NCI-H1417 treated with DMSO at 0.1 percent for 48 hours (cell line): ENCODE data around the gene AQP9.
"Not testable (repeated sequence)": the region's sequence is repeated elsewhere in the genome, so short reads cannot be mapped to it uniquely, and the experiment has no call there.

ENCODE experiments used
- DNase-seq: peaks from one replicate; lab custom pipeline; 2025; lab: John Stamatoyannopoulos, UW

Gene AQP9

DNA sequence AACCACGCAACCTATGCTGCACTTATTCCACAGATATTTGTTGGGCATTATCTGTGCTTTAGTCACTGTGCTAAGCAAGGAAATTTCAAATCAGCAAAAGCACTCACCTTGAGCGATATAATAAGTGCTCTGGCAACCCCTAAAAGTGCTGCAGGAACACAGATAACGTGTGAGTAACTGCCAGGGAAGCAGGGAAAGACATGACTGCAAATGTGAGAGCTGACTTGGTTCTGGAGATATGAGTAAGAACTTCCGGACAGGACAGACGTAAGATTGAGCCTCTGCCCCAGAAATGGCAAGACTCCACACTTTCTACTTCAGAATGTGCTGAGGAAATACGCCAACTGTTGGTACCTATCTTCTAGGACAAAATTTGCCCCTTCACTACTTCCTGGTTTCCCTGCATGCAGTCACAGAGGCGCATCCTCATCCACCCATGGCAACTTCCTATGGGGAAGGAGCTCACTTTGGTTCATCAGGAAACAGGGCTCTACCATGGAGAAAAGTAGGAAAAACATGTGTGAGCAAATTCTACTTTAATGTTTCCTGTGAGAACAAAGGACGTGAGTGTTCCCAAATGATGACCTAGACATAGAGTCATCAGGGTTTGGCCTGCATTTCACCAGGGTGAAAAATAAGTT is 41.7 kb downstream of the AQP9 start:
- DNase-seq = no peak

DNA sequence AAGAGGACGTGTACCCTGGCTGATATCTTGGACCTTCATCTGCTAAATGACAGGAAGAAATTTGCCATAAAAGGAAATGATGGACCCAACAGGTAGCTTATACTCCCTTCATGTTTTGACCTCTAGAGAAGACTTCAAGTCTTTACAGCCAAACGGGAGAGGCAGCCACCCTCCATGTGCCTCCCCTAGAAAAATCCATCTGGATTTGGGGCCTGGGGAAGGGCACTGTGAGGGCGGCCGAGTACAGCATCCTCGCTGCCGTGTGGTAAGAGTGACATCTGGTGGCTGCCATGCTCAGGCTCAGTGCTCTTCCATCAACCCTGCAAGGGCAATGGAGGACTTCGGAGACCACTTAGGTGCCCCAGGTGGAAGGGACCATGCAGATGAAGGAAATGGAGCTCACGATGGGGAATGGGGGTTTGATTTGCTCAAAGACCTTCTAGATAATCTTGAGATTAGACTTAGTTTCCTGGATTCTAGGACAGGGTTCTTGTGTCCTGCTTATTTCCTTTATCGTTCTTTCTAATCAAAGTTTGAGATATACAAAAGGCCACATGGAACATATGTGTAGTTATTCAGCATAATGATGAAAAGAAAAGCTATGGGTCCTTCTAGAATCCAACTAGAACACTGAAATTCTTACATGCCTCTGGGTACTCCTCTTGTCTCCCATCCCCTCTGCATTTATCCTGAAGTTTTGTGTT is 44.4 kb downstream of the AQP9 start:
- DNase-seq = no peak

DNA sequence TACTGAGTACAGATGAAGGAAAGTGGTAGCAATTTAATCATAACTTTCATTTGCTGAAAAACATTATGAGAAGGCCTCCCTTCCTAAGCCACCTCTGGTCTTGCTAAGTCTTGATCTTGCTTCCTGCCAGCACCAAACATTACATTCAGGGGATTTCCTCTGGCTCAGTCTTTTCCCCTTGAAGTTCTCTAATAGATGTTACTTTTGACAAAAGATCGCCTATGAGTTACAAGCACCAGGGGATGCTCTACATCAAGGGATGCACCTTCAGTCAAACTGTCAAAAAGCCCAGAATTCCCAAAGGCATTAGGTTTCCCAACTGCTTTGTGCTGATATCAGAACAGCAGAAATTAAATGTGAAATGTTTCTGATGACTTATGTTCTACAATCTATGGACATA is 47.3 kb downstream of the AQP9 start:
- DNase-seq = no peak

DNA sequence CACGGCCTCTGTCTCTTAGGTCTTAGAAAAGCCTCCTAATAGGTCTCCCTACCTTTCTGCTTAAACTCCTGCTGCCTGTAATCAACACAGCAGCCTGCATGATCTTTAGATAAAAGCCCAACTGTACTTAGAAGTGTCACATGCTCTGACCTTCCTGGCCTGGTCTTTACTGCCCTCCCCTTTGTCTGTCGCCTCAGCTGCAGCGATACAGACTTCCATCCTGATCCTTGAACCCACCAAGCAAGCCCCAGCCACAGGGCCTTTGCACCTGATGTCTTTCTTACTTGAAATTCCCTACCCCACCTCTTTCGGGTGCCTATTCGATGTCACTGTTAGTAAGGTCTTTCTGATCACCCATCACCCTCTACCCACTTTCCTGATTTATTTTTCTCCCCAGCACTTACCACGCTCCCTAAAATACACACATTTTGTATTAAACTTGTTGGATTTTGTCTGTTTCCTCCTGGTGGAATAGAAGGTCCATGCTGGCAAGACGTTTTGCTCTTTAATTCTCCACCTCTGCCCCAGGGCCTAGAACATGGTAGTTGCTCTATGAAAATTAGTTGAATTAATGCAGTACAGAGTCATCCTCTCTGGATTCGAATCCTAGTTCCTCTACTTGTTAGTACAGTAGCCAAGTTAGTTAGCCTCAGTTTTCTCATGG is 51.1 kb downstream of the AQP9 start:
- DNase-seq = no peak

DNA sequence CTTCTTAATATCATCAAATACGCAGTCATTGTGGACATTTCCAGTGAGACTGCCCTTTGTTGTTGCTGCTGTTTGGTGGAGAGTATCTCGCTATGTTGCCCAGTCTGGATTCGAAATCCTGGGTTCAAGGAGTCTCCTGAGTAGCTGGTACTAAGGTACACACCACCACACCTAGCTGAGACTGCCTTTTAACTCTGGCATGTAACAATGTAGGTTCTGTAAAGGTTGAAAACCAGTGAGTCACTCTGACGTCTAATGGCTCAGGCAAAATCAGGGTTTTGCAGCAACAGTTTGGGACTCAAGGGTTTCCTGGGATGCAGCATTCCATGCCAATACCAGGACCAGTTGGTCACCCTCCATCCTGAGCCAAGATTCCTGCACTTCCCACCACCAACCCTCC is 52.2 kb downstream of the AQP9 start:
- DNase-seq = no peak

DNA sequence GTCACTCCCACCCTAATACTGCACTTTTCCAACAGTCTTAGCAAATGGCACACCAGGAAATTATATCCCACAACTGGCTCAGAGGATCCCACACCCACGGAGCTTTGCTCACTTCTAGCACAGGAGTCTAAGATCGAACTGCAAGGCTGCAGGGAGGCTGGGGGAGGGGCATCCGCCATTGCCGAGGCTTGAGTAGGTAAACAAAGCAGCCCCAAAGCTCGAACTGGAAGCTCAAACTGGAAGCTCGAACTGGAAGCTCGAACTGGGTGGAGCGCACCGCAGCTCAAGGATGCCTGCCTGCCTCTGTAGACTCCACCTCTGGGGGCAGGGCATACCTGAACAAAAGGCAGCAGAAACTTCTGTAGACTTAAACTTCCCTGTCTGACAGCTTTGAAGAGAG is 55.5 kb downstream of the AQP9 start:
- not testable (repeated sequence) for DNase-seq

DNA sequence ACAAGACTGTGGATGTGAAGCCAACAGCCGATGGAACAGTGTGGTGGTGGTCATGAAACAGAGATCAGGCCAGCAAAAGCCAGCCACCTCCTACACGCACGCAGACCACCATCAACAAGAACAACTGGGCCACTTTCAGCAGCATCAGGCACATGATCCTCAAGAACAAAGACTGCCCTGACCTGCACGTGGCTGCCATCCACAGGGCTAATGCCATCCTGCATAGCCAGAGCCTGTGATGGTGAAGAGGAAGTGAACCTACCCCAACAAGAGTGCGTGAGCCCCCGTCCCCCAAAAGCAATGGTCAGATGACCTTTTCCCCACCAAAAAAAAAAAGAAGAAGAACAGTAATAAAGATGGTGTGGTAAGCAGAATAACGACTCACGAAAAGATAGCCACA is 62.6 kb downstream of the AQP9 start:
- DNase-seq = no peak

DNA sequence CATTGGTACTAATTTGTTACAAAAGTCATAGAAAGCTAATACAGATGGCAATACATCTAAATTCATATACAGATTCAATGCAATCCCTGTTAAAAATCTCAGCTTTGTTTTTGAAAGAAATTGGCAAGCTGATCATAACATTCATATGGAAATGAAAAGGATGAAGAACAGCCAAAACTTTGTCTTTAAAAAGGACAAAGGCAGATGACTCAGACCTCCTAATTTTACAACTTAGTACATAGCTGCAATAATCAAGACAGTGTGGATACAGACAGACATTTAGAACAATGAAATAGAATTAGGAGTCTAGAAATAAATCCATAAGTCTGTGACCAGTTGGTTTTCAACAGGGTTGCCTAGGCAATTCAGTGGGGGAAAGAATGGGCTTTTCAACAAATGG is 63.3 kb downstream of the AQP9 start:
- no peak for DNase-seq

DNA sequence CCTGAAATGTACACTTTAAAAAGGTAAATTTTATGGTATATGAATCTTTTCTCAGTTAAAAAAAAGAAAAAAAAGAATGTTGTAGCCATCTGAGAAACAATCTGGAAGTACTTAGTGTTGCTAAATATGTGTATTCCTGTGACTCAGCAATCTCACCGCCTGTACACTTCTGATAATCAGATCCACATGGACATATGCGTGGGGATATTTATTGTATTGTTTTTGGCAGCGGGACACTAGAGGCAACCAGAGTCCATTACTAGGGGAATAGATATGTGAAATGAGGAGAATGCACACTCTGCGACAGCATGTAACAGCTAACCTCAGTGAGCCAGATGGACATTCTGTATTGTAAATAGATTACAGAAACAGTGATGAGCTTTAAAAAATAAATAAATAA is 65.4 kb downstream of the AQP9 start:
- DNase-seq = no peak

DNA sequence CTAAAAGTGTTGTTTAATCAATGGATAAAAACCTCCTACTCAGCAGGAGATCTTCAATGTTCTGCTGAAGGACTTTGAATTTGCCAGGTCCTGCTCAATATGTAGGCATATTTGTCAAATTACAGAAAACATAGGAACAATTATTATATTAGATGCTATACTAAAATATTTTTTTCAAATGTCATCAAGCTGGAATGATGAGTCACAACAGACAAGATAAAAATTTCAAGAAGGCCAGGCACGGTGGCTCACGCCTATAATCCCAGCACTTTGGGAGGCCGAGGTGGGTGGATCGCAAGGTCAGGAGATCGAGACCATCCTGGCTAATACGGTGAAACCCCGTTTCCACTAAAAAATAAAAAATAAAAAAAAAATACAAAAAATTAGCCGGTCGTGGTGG is 68.0 kb downstream of the AQP9 start:
- no peak for DNase-seq

DNA sequence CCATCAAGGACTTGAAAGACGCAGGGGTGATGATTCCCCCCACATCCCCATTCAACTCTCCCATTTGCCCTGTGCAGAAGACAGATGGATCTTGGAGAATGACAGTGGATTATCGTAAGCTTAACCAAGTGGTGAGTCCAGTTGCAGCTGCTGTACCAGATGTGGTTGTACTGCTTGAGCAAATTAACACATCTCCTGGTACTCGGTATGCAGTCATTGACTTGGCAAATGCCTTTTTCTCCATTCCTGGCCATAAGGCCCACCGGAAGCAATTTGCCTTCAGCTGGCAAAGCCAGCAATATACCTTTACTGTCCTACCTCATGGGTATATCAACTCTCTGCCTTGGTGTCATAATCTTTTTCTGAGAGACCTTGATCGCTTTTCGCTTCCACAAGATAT is 70.0 kb downstream of the AQP9 start:
- DNase-seq = not testable (repeated sequence)

DNA sequence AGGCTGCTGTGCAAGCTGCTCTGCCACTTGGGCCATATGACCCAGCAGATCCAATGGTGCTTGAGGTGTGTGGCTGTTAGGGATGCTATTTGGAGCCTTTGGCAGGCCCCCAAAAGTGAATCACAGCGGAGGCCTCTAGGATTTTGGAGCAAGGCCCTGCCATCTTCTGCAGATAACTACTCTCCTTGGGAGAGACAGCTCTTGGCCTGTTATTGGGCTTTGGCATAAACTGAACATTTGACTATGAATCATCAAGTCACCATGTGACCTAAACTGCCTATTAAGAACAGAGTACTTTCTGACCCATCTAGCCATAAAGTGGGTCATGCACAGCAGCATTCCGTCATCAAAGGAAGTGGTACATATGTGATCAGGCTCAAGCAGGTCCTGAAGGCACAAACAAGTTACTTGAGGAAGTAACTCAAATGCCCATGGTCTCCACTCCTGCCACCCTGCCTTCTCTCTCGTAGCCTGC is 70.9 kb downstream of the AQP9 start:
- not testable (repeated sequence) for DNase-seq

DNA sequence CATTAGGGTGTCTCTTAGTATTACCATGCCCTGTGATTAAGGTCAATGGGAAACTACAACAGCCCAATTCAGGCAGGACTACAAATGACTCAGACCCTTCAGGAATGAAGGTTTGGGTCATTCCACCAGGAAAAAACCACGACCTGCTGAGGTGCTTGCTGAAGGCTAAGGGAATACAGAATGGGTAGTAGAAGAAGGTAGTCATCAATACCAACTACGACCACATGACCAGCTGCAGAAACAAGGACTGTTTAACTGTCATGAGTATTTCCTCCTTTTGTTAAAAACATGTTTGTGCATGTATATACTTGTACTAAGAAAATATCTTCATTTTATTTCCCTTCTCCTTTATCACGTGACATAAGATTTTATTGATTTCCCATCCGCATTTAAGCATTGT is 71.8 kb downstream of the AQP9 start:
- not testable (repeated sequence) for DNase-seq

DNA sequence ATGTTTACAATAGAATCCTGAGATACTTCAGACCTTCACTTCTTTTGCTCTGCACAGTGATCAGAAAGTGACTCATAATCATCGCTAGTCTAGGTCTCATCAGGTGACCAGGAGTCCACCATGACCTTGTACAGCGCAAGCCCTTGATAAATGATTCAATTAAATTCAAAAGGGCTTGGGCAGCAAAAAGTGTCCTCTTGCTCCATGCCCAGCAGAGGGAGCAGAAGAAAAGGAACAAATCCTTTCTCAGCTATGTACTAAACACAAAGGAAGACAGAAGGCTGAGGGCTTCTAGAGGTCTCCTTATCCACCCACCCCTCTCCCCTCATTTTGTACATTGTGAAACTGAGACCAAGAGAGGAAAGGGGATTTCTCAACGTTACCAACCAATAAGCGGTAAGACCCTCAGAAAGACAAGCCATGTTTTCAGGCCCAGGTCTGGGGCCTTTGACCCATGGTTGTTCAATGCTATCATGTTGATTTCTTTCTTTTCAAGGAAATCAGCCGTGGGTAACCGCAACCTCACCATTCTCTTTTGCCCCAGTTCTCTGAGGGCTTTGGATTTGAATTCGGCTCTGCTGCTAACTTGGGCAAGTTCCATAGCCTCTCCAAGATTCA is 74.8 kb downstream of the AQP9 start:
- DNase-seq = no peak

DNA sequence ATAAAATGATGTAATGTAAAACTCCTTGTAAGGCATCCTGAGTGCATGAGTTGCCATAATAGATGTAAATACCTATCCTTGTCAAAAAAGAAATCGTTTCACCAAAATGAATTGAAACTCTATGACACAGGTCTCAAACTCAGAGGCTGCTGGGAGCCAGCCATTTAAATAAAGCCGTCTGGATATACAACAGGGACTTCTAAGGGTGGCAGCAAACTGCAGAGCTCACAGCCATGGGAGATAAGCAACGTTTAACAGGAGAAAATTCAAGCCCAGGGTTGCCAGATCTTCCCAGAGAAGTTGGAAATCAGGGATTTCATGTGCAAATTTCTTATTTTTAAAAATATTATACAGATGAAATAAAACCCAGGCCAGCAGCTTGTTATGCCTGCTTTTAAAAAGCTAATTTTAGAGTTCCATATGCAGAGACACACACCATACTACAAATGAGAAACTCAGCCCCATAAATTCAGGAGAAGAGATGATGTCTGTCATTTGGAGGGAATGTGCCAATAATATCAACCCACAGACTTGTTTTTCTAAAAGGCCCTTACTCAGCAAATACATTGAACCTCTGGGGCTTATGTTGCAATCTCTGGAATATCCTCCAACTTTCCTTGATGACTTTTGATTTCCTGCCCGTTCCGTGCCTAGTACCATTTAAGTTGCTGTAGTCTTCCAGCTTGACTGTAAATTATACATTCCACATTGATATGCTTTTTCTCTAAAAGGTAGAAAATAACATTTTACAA is 75.6 kb downstream of the AQP9 start:
- no peak for DNase-seq

DNA sequence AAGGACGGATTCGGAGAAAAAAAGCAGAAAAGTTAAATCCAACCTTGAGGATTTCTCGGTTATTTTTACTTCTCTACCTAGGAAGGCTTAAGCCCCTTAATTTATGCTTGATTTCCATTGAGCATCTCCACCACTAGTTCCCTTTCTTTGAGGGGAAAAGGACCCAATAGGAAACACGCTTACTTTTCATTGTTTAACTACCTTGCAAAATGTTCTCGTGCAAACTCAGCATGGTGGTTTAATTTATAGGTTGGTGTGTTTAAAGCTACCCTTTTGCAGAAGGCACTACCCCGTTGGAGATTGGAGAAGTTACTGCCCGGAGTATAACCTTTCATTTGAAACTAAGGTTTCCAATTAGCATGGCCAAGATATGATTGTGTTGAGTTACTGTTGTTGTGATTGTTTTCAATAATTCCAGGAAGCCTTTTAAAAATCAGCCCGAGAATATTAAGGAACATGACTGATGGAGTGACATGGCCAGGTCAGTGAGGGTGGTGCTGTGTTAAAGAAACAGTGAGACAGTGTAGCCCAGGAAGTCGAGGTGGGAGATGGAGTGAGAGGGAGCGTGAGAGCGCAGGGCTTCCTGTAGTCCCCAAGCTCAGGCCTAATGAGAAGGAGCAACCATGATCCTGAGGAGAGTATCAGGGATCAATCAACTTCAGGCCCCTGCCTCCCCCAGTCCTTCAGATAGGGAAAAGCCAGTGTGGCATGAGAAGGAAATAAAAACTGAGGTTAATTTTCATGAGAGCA is 76.6 kb downstream of the AQP9 start:
- no peak for DNase-seq

DNA sequence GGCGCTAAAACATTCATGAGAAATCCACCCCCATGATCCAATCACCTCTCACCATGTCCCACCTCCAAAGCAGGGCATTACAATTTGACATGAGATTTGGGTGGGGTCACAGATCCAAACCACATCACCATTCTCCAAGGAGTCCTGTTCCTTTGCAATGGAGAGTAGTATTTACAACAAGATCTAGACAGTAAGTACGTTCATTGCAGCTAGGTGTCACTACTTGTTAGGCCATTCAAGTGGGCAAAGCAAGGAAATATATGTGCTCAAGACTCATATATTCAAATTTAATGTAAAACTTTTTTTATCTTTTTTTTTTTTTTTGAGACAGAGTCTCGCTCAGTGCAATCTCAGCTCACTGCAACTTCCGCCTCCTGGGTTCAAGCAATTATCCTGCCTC is 79.3 kb downstream of the AQP9 start:
- DNase-seq = no peak

DNA sequence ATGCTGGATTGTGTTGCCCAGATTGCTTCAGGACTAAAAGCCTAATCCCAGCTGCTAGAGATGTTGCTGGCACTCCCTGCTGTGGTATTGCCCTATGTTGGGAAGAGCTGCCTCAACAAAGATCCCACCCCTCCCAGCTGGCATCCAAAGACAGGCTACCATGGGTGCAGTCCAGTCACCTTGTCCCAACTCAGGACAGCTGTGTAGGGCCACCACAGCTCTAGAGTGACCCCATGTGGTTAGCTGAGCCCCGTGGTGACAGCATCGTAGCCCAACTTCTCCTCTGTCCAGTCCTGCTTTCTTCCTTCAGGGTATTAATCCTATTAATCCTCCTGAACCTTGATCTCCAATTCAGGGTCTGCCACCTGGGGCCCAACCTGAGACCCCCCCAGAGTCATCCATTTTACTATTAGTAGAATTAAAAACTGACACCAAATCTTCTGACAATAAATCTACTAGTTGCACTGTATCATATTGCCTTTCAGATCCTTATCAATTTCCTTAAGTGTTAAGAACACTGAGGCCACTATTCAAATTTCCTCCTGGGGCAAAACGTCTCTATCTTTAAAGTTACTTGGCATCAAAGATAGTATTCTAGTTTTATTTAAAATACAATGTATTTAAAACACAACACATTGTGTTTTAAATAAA is 83.5 kb downstream of the AQP9 start:
- DNase-seq = no peak

DNA sequence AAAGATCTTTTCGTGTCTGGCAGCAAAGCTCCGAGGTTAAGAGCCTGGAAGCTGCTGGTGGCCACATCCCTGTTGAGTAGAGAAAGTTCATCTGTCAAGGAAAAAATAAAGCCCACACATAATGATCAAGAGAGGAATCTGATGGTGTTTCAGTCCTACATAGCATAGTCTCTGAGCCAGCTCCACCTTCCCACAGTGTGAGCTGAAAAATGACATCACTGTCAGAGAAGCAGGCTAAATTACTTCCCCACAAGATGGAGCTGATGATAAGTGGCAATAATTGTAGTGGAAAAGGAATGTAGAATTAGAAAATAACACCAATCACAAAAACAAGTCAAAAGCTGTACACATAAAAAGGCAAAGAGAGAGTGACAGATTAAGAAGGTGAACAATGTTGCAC is 84.5 kb downstream of the AQP9 start:
- DNase-seq = no peak

DNA sequence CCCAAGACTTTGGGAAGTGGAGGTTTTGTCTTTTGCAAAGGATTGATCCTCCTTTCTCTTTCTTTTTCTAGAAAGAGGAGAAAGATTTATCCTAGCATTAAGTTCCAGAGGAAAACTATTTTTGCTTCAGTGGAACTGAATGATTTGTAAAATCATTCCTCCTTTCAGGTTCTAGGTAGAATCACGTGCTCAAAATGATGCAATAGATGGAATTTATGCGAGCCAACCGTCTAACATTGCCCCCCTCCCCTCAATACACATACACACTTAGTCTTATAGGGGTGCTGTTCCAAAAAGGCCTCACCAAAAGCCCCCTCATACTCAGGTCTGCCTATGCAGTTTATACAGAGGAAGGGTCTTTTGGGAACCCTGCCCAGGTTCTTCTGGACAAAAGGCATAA is 85.3 kb downstream of the AQP9 start:
- no peak for DNase-seq

DNA sequence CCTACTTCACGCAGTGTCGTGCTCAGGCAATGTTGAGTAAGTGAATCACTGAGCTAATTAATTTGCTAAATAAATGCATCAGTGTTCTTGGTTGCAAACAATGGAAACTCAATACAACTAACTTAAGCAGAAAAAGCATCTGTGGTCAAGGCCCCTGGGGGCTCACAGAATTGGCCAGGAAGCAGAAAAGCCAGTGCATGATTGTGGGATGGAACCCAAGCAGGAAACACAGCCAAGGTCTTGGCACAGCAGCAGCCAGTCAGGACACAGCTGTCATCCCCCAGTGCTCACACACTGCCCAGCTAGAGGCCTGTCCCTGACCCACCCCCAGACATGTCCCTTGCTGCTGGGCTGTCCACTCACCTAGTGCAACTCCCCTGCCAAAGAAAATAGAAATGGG is 85.9 kb downstream of the AQP9 start:
- DNase-seq = no peak
